Activated effector memory CD4-positive, alpha-beta T cell treated with anti-CD3 and anti-CD28 coated beads, Interleukin-2, amount 50 U/mL, for 16 hours (primary cell): ENCODE results near the gene EML1.

Source experiments
- DNase-seq: peaks from one replicate; pipeline ENCODE4 v3.0.0-alpha.2; 2020

The EML1 gene

GRCh38 chr14:99908653-99909250 lies 115.5 kb downstream of the EML1 start:
- no peak for DNase-seq

- no peak for DNase-seq
These were observed 116.4 kb downstream of the EML1 start for GRCh38 chr14:99909513-99910064.

- no peak for DNase-seq
These were observed 117.4 kb downstream of the EML1 start for GRCh38 chr14:99910337-99911309.

- no peak for DNase-seq
These were observed 122.3 kb downstream of the EML1 start for GRCh38 chr14:99915305-99916090.

- no peak for DNase-seq
These were observed 122.8 kb downstream of the EML1 start for GRCh38 chr14:99916091-99916383.

- no peak for DNase-seq
These were observed 125.6 kb downstream of the EML1 start for GRCh38 chr14:99918781-99919180.

- no peak for DNase-seq
These were observed 128.2 kb downstream of the EML1 start for GRCh38 chr14:99921425-99921824.

- DNase-seq, result no peak
These were observed 131.2 kb downstream of the EML1 start for GRCh38 chr14:99924379-99924778.

GRCh38 chr14:99925471-99925870 lies 132.3 kb downstream of the EML1 start:
- no peak for DNase-seq

- no peak for DNase-seq
These were observed 135.8 kb downstream of the EML1 start for GRCh38 chr14:99928963-99929362.

GRCh38 chr14:99929601-99930000 lies 136.4 kb downstream of the EML1 start:
- DNase-seq, result no peak

GRCh38 chr14:99930420-99931274 lies 137.4 kb downstream of the EML1 start:
- no peak for DNase-seq

- no peak for DNase-seq
These were observed 138.1 kb downstream of the EML1 start for GRCh38 chr14:99931308-99931707.

- no peak for DNase-seq
These were observed 142.8 kb downstream of the EML1 start for GRCh38 chr14:99936056-99936455.

- DNase-seq, result no peak
These were observed 143.7 kb downstream of the EML1 start for GRCh38 chr14:99936738-99937474.

GRCh38 chr14:99937475-99938244 lies 144.4 kb downstream of the EML1 start:
- DNase-seq, result no peak

- no peak for DNase-seq
These were observed 145.2 kb downstream of the EML1 start for GRCh38 chr14:99938376-99938775.

GRCh38 chr14:99938896-99939295 lies 145.7 kb downstream of the EML1 start:
- no peak for DNase-seq

- no peak for DNase-seq
These were observed 146.2 kb downstream of the EML1 start for GRCh38 chr14:99939421-99939820.

GRCh38 chr14:99940064-99940463 lies 146.9 kb downstream of the EML1 start:
- no peak for DNase-seq

GRCh38 chr14:99941211-99941610 lies 148.0 kb downstream of the EML1 start:
- DNase-seq, result no peak
